Mesenchymal stem cell (in vitro differentiated cells and primary cell): Measurements from ENCODE around the gene DNAH8. TPM values are rescaled to one million over a fixed set of nuclear protein-coding genes. Genes with fewer than 3 reads are reported as not detected.

ENCODE experiments used
- DNase-seq: peaks from one replicate; pipeline ENCODE4 v3.0.0-alpha.2; 2013
- H2AFZ ChIP-seq: one replicate; pipeline ENCODE4 v1.6.1; 2013; ENCODE audit warnings: low read depth, mild to moderate bottlenecking, control low read depth, inconsistent platforms, low read length, moderate library complexity
- H2AK5ac ChIP-seq: 2 replicates; pipeline ENCODE4 v1.6.1; 2013; ENCODE audit warnings: low read length, moderate library complexity, mild to moderate bottlenecking, inconsistent platforms; ENCODE audit not compliant: severe bottlenecking
- H2BK120ac ChIP-seq: one replicate; pipeline ENCODE4 v1.6.1; 2013; ENCODE audit warnings: low read depth, mild to moderate bottlenecking, inconsistent platforms, low read length, moderate library complexity
- H2BK12ac ChIP-seq, 2 experiments: one replicate each; pipeline ENCODE4 v1.6.1; 2013; ENCODE audit warnings: inconsistent platforms in 2 of 2, low read length in 2 of 2, mild to moderate bottlenecking in 2 of 2, moderate library complexity in 2 of 2, control low read depth in 1 of 2
- H2BK15ac ChIP-seq: one replicate; pipeline ENCODE4 v1.6.1; 2013; ENCODE audit warnings: mild to moderate bottlenecking, low read depth, inconsistent platforms; ENCODE audit not compliant: poor library complexity, severe bottlenecking
- H2BK5ac ChIP-seq: 2 replicates; pipeline ENCODE4 v1.6.1; 2013; ENCODE audit warnings: low read depth, mild to moderate bottlenecking, low read length, control low read depth, inconsistent platforms; ENCODE audit not compliant: poor library complexity, severe bottlenecking
- H3K14ac ChIP-seq, 2 experiments: one replicate each; pipeline ENCODE4 v1.6.1; 2013; ENCODE audit warnings: inconsistent platforms in 2 of 2, low read length in 2 of 2, control low read depth in 1 of 2, mild to moderate bottlenecking in 1 of 2, moderate library complexity in 1 of 2
- H3K18ac ChIP-seq, 2 experiments: one replicate each; pipeline ENCODE4 v1.6.1; 2013; ENCODE audit warnings: inconsistent platforms in 2 of 2, low read length in 2 of 2, control low read depth in 1 of 2, low read depth in 1 of 2, mild to moderate bottlenecking in 1 of 2
- H3K23ac ChIP-seq, 2 experiments: one replicate each; pipeline ENCODE4 v1.6.1; 2013; ENCODE audit warnings: inconsistent platforms in 2 of 2, low read length in 2 of 2, mild to moderate bottlenecking in 2 of 2, moderate library complexity in 2 of 2, control low read depth in 1 of 2
- H3K27ac ChIP-seq: 2 replicates; pipeline ENCODE4 v1.5.1; 2013; ENCODE audit warnings: mild to moderate bottlenecking, moderate library complexity, low read length, control low read depth, inconsistent platforms; ENCODE audit not compliant: poor library complexity, severe bottlenecking
- H3K27me3 ChIP-seq, 2 experiments: 2 replicates each; pipeline versions ENCODE4 v1.6.1 to v1.7.0; 2013; ENCODE audit warnings: low read length in 2 of 2, mild to moderate bottlenecking in 2 of 2, moderate library complexity in 2 of 2, control low read depth in 1 of 2, inconsistent platforms in 1 of 2; ENCODE audit not compliant: control insufficient read depth in 1 of 2, insufficient read depth in 1 of 2
- H3K36me3 ChIP-seq, 2 experiments: 2 replicates each; pipeline versions ENCODE4 v1.6.1 to v1.7.0; 2013; ENCODE audit warnings: low read length in 2 of 2, control low read depth in 1 of 2, inconsistent platforms in 1 of 2, low read depth in 1 of 2, mild to moderate bottlenecking in 1 of 2; ENCODE audit not compliant: insufficient read depth in 2 of 2, control insufficient read depth in 1 of 2
- H3K4ac ChIP-seq, 2 experiments: one replicate each; pipeline ENCODE4 v1.6.1; 2013; ENCODE audit warnings: inconsistent platforms in 2 of 2, low read length in 2 of 2, mild to moderate bottlenecking in 2 of 2, moderate library complexity in 2 of 2, control low read depth in 1 of 2, low read depth in 1 of 2
- H3K4me1 ChIP-seq: 2 replicates; pipeline ENCODE4 v1.6.1; 2013; ENCODE audit warnings: low read depth, low read length, control low read depth; ENCODE audit not compliant: control insufficient read depth, insufficient read depth
- H3K4me2 ChIP-seq: 2 replicates; pipeline ENCODE4 v1.6.1; 2013; ENCODE audit warnings: low read length, mild to moderate bottlenecking, inconsistent platforms; ENCODE audit not compliant: poor library complexity, severe bottlenecking
- H3K4me3 ChIP-seq, 2 experiments: 2 replicates each; pipeline versions ENCODE4 v1.5.1 to v1.7.0; 2013; ENCODE audit warnings: low read length in 2 of 2, mild to moderate bottlenecking in 2 of 2, control low read depth in 1 of 2, low read depth in 1 of 2; ENCODE audit not compliant: insufficient read depth in 1 of 2
- H3K79me1 ChIP-seq: replicated peaks from 2 replicates; pipeline ENCODE4 v1.6.1; 2013; ENCODE audit warnings: mild to moderate bottlenecking, control low read depth, low read length, inconsistent platforms; ENCODE audit not compliant: poor library complexity, severe bottlenecking
- H3K9ac ChIP-seq: 2 replicates; pipeline ENCODE4 v1.7.0; 2013; ENCODE audit warnings: mild to moderate bottlenecking, low read length, moderate library complexity
- H3K9me3 ChIP-seq: 2 replicates; pipeline ENCODE4 v1.7.0; 2013; ENCODE audit warnings: mild to moderate bottlenecking, low read length; ENCODE audit not compliant: control insufficient read depth
- H4K8ac ChIP-seq: one replicate; pipeline ENCODE4 v1.6.1; 2013; ENCODE audit warnings: inconsistent platforms, mild to moderate bottlenecking, low read length, moderate library complexity
- H4K91ac ChIP-seq: one replicate; pipeline ENCODE4 v1.6.1; 2013; ENCODE audit warnings: mild to moderate bottlenecking, low read length, inconsistent platforms
- WGBS: methylation state at CpG from one replicate; pipeline ENCODE4 v1.1.7; 2013; ENCODE audit warnings: mixed read lengths; 5-methylcytosine and 5-hydroxymethylcytosine counted together
- polyA plus RNA-seq, 2 experiments: library from polyadenylated mRNA; stranded (reverse); fragments of 200-250 nt; gene quantifications; one replicate each; pipeline ENCODE4 v1.2.3, GENCODE V29; 2013

DNAH8 gene
- not detected for polyA plus RNA-seq (2013, experiment 1 of 2)
- not detected for polyA plus RNA-seq (2013, experiment 2 of 2)

- no peak within 1 kb of the TSS for H4K8ac ChIP-seq
- H3K18ac ChIP-seq: no peak within 1 kb of the TSS
- peak within 1 kb of the TSS; percentile 81 for H3K4me2 ChIP-seq
- H3K4me3 ChIP-seq: peak within 1 kb of the TSS; percentile 49 to 74
- H3K27me3 ChIP-seq: peaks cover 9 to 62% of the 10 kb centered on the region in 2 experiments
- H3K4me1 ChIP-seq: peaks cover 3% of the 10 kb centered on the region
- no peak within 1 kb of the TSS for H3K27ac ChIP-seq
- peaks cover 9% of the 10 kb centered on the region for H3K9me3 ChIP-seq
- H2BK15ac ChIP-seq: no peak within 1 kb of the TSS
- H3K79me1 ChIP-seq: no peaks in the 10 kb centered on the region
- no peak within 1 kb of the TSS for H2BK12ac ChIP-seq
- no peak within 1 kb of the TSS for H3K4ac ChIP-seq
- H2BK120ac ChIP-seq: no peak within 1 kb of the TSS
- H2BK5ac ChIP-seq: no peak within 1 kb of the TSS
- H2AFZ ChIP-seq: no peak within 1 kb of the TSS
- no peak for DNase-seq
- no peaks in the 10 kb centered on the region for H3K36me3 ChIP-seq
- no peak within 1 kb of the TSS for H3K23ac ChIP-seq
- no peak within 1 kb of the TSS for H4K91ac ChIP-seq
- no peak within 1 kb of the TSS for H2AK5ac ChIP-seq
- WGBS: 83% methylated on average over 44 of the region's 44 CpGs
- peak within 1 kb of the TSS; percentile 54 for H3K9ac ChIP-seq
- no peak within 1 kb of the TSS for H3K14ac ChIP-seq
These were observed at the start of gene DNAH8 for GRCh38 chr6:38715016-38715689. TSS of gene DNAH8 (plus strand) at chr6:38715311. CDS start at chr6:38722810, 7,499 bp downstream.

GRCh38 chr6:38671885-38672467 is 43.1 kb upstream of the DNAH8 start:
- H3K18ac ChIP-seq: no peak overlapping the region
- no peak overlapping the region for H3K14ac ChIP-seq
- no peak overlapping the region for H2BK5ac ChIP-seq
- H2AFZ ChIP-seq: no peak overlapping the region
- H3K36me3 ChIP-seq: peaks cover 0 to 25% of the 10 kb centered on the region in 2 experiments
- no peaks in the 10 kb centered on the region for H3K4me1 ChIP-seq
- H2BK120ac ChIP-seq: no peak overlapping the region
- H3K27me3 ChIP-seq: no peaks in the 10 kb centered on the region
- no peaks in the 10 kb centered on the region for H3K9me3 ChIP-seq
- WGBS: 6% methylated on average over 1 of the region's 2 CpGs
- no peak overlapping the region for H4K8ac ChIP-seq
- H2AK5ac ChIP-seq: no peak overlapping the region
- H4K91ac ChIP-seq: no peak overlapping the region
- no peak overlapping the region for H3K4me3 ChIP-seq
- H2BK15ac ChIP-seq: no peak overlapping the region
- H3K4me2 ChIP-seq: no peak overlapping the region
- no peak overlapping the region for H3K23ac ChIP-seq
- H3K9ac ChIP-seq: no peak overlapping the region
- peak; percentile 65 for DNase-seq
- H3K4ac ChIP-seq: no peak overlapping the region
- H2BK12ac ChIP-seq: no peak overlapping the region
- no peak overlapping the region for H3K27ac ChIP-seq
- H3K79me1 ChIP-seq: no peaks in the 10 kb centered on the region

DNA sequence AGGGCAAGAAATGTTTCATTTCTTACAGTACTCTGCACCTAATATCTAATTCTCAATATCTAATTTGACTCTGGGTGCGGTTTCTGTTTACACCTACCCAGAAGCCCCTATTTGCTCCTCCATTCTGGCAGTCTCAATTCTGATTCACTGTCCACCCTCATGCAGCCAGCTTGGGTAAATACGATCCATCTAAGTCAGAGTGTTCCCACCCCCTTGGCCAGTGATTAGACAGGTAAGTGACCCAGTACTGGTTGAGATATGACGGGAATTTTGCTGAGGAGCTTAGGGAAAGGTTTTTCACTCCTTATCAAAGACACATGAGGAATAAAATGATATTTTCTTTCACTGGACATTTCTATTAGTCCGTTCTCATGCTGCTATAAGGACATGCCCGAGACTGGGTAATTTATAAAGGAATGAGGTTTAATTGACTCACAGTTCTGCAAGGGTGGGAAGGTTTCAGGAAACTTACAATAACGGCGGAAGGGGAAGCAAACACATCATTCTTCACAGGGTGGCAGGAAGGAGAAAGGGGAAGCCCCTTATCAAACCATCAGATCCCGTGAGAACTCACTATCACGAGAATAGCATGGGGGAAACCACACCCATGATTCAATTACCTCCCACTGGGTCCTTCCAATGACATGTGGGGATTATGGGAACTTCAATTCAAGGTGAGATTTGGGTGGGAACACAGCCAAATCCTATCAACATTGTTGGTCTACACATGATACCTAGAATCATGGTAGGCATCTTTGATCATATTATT is 41.5 kb upstream of the DNAH8 start:
- Histone ChIP-seq H4K8ac (no peak overlapping the region), H3K23ac (no peak overlapping the region), H3K27me3 (no peaks in the 10 kb centered on the region), H3K4me1 (peaks cover 2% of the 10 kb centered on the region), H4K91ac (no peak overlapping the region), H2AFZ (no peak overlapping the region), H3K4ac (no peak overlapping the region), H3K4me3 (no peak overlapping the region), H3K14ac (no peak overlapping the region), H2AK5ac (no peak overlapping the region), H2BK5ac (no peak overlapping the region), H3K79me1 (peaks cover 5% of the 10 kb centered on the region), H2BK120ac (no peak overlapping the region), H3K18ac (no peak overlapping the region), H2BK12ac (no peak overlapping the region), H2BK15ac (no peak overlapping the region), H3K36me3 (peaks cover 7 to 41% of the 10 kb centered on the region in 2 experiments), H3K27ac (no peak overlapping the region), H3K9me3 (no peaks in the 10 kb centered on the region), H3K4me2 (no peak overlapping the region), H3K9ac (no peak overlapping the region)
- DNase-seq: no peak
- WGBS: over 99% methylated on average over 5 of the region's 9 CpGs
